NCI-H187 (cell line): ENCODE results near the gene LARGE1.

Experiments
- DNase-seq, 2 experiments: peaks; one replicate each; lab custom pipeline; 2025; lab: John Stamatoyannopoulos, UW

The LARGE1 gene

GRCh38 chr22:33722816-33723215, 197.5 kb downstream of the LARGE1 start:
- no peak for DNase-seq

GRCh38 chr22:33720166-33720878, 200.0 kb downstream of the LARGE1 start:
- DNase-seq, result no peak

- DNase-seq, result no peak
These were observed 202.4 kb downstream of the LARGE1 start for GRCh38 chr22:33717694-33718396.

- DNase-seq, result no peak
These were observed 204.9 kb downstream of the LARGE1 start for GRCh38 chr22:33715237-33715985.

- DNase-seq, result no peak
These were observed 209.9 kb downstream of the LARGE1 start for GRCh38 chr22:33710326-33710725.

GRCh38 chr22:33707581-33707980, 212.7 kb downstream of the LARGE1 start:
- DNase-seq, result no peak

GRCh38 chr22:33706100-33706499, 214.2 kb downstream of the LARGE1 start:
- DNase-seq, result no peak

GRCh38 chr22:33699176-33699575, 221.1 kb downstream of the LARGE1 start:
- no peak for DNase-seq

GRCh38 chr22:33697640-33698039, 222.6 kb downstream of the LARGE1 start:
- DNase-seq, result no peak

GRCh38 chr22:33691057-33691630, 229.1 kb downstream of the LARGE1 start:
- DNase-seq, result no peak

GRCh38 chr22:33688903-33689302, 231.4 kb downstream of the LARGE1 start:
- no peak for DNase-seq

- DNase-seq, result no peak
These were observed 232.8 kb downstream of the LARGE1 start for GRCh38 chr22:33687464-33687863.

- no peak for DNase-seq
These were observed 236.2 kb downstream of the LARGE1 start for GRCh38 chr22:33684087-33684486.

- DNase-seq, result no peak
These were observed 237.3 kb downstream of the LARGE1 start for GRCh38 chr22:33682927-33683326.

- DNase-seq, result no peak
These were observed 239.6 kb downstream of the LARGE1 start for GRCh38 chr22:33680632-33681031.

- no peak for DNase-seq
These were observed 241.8 kb downstream of the LARGE1 start for GRCh38 chr22:33678523-33678922.

- no peak for DNase-seq
These were observed 242.7 kb downstream of the LARGE1 start for GRCh38 chr22:33677536-33677935.

- no peak for DNase-seq
These were observed 245.9 kb downstream of the LARGE1 start for GRCh38 chr22:33674357-33674756.

GRCh38 chr22:33669746-33670145, 250.5 kb downstream of the LARGE1 start:
- no peak for DNase-seq

GRCh38 chr22:33666961-33667619, 253.2 kb downstream of the LARGE1 start:
- DNase-seq, result no peak

GRCh38 chr22:33666279-33666960, 253.9 kb downstream of the LARGE1 start:
- DNase-seq, result no peak
